WTC11 (cell line): ENCODE data around the gene MTMR3. TPM values are rescaled to one million over a fixed set of nuclear protein-coding genes. Genes with fewer than 3 reads are reported as not detected.
"Not testable (repeated sequence)": the region's sequence is repeated elsewhere in the genome, so short reads cannot be mapped to it uniquely, and the experiment has no call there.

Experiments
- ATAC-seq: fragments of 200-7000 bp; cut with Tn5 transposase; 2 replicates; pipeline ENCODE4 v1.10.0; 2021; ENCODE audit warnings: mild to moderate bottlenecking, moderate library complexity
- CTCF ChIA-PET: fragments of 300-600 bp; sonication (Branson Sonifier 250); formaldehyde crosslinking; loops from one replicate; lab custom pipeline; 2021; ENCODE audit warnings: antibody characterized with exemption; lab: Charles Lee
- POLR2A ChIA-PET: fragments of 350-600 bp; sonication (Branson Sonifier 250); formaldehyde crosslinking; loops from one replicate; lab custom pipeline; 2021; ENCODE audit warnings: antibody characterized with exemption; lab: Charles Lee
- DNase-seq: peaks from one replicate; pipeline ENCODE4 v3.0.0; 2021; ENCODE audit warnings: low spot score
- H3K27ac Mint-ChIP-seq: 2 replicates; pipeline ENCODE4 v1.8.0; 2021; ENCODE audit warnings: mixed read lengths
- H3K27me3 Mint-ChIP-seq: 2 replicates; pipeline ENCODE4 v1.8.0; 2021; ENCODE audit warnings: low read depth, mild to moderate bottlenecking, moderate library complexity, mixed read lengths
- H3K36me3 Mint-ChIP-seq: 2 replicates; pipeline ENCODE4 v1.8.0; 2021; ENCODE audit warnings: mixed read lengths
- H3K4me1 Mint-ChIP-seq: 2 replicates; pipeline ENCODE4 v1.8.0; 2022; ENCODE audit warnings: mixed read lengths
- H3K4me3 Mint-ChIP-seq: 2 replicates; pipeline ENCODE4 v1.8.0; 2021; ENCODE audit warnings: mild to moderate bottlenecking, moderate library complexity, mixed read lengths
- H3K9me3 Mint-ChIP-seq: 2 replicates; pipeline ENCODE4 v1.8.0; 2021; ENCODE audit warnings: mixed read lengths
- AFF4 ChIP-seq: sonication (generic); formaldehyde crosslinking; IDR thresholded peaks from 2 replicates; pipeline ENCODE4 v1.8.1; 2023; ENCODE audit warnings: mild to moderate bottlenecking, missing genetic modification reagents, borderline replicate concordance
- ARID4B ChIP-seq: sonication (generic); formaldehyde crosslinking; IDR thresholded peaks from 2 replicates; pipeline ENCODE4 v1.8.0; 2023; ENCODE audit warnings: missing genetic modification reagents, mild to moderate bottlenecking, borderline replicate concordance
- ATF1 ChIP-seq: sonication (generic); formaldehyde crosslinking; IDR thresholded peaks from 2 replicates; pipeline ENCODE4 v1.8.1; 2023; ENCODE audit warnings: mild to moderate bottlenecking, moderate library complexity, missing genetic modification reagents
- E2F1 ChIP-seq: sonication (generic); formaldehyde crosslinking; IDR thresholded peaks from 2 replicates; pipeline ENCODE4 v1.8.0; 2022; ENCODE audit warnings: mild to moderate bottlenecking, missing genetic modification reagents
- ELF4 ChIP-seq: sonication (generic); formaldehyde crosslinking; IDR thresholded peaks from 2 replicates; pipeline ENCODE4 v1.8.1; 2022; ENCODE audit warnings: low read depth, mild to moderate bottlenecking, moderate library complexity, missing genetic modification reagents
- ESRRA ChIP-seq: sonication (generic); formaldehyde crosslinking; IDR thresholded peaks from 2 replicates; pipeline ENCODE4 v1.8.1; 2022; ENCODE audit warnings: mild to moderate bottlenecking, missing genetic modification reagents, borderline replicate concordance
- FOXK1 ChIP-seq: sonication (generic); formaldehyde crosslinking; IDR thresholded peaks from 2 replicates; pipeline ENCODE4 v1.8.0; 2022; ENCODE audit warnings: mild to moderate bottlenecking, moderate library complexity, missing genetic modification reagents
- FOXP1 ChIP-seq: sonication (generic); formaldehyde crosslinking; IDR thresholded peaks from 2 replicates; pipeline ENCODE4 v1.8.0; 2022; ENCODE audit warnings: missing genetic modification reagents, mild to moderate bottlenecking, moderate library complexity, borderline replicate concordance
- GABPB1 ChIP-seq: sonication (generic); formaldehyde crosslinking; IDR thresholded peaks from 2 replicates; pipeline ENCODE4 v1.8.1; 2023; ENCODE audit warnings: mild to moderate bottlenecking, missing genetic modification reagents
- GRHL2 ChIP-seq: fragments of 250-450 bp; sonication (Bioruptor Pico); IDR thresholded peaks from 2 replicates; pipeline ENCODE4 v1.8.0; 2022; ENCODE audit warnings: mild to moderate bottlenecking, moderate library complexity; ENCODE audit not compliant: insufficient replicate concordance, severe bottlenecking
- HMGXB4 ChIP-seq: sonication (generic); formaldehyde crosslinking; IDR thresholded peaks from 2 replicates; pipeline ENCODE4 v1.8.1; 2023; ENCODE audit warnings: mild to moderate bottlenecking, moderate library complexity, missing genetic modification reagents
- JUN ChIP-seq: sonication (generic); formaldehyde crosslinking; IDR thresholded peaks from 2 replicates; pipeline ENCODE4 v1.8.0; 2023; ENCODE audit warnings: mild to moderate bottlenecking, missing genetic modification reagents
- MAX ChIP-seq: sonication (generic); formaldehyde crosslinking; IDR thresholded peaks from 2 replicates; pipeline ENCODE4 v1.8.0; 2022; ENCODE audit warnings: mild to moderate bottlenecking, missing genetic modification reagents
- NFYB ChIP-seq: sonication (generic); formaldehyde crosslinking; conservative IDR thresholded peaks from 2 replicates; pipeline ENCODE4 v1.8.0; 2022; ENCODE audit warnings: low read depth, missing genetic modification reagents
- TCF7 ChIP-seq: sonication (generic); formaldehyde crosslinking; IDR thresholded peaks from 2 replicates; pipeline ENCODE4 v1.8.0; 2022; ENCODE audit warnings: mild to moderate bottlenecking, low read depth, missing genetic modification reagents, moderate library complexity
- ZNF232 ChIP-seq: sonication (generic); formaldehyde crosslinking; IDR thresholded peaks from 2 replicates; pipeline ENCODE4 v1.8.0; 2022; ENCODE audit warnings: mild to moderate bottlenecking, missing genetic modification reagents
- ZNF317 ChIP-seq: sonication (generic); formaldehyde crosslinking; IDR thresholded peaks from 2 replicates; pipeline ENCODE4 v1.8.1; 2023; ENCODE audit warnings: low read depth, mild to moderate bottlenecking, moderate library complexity, missing genetic modification reagents, borderline replicate concordance
- total RNA-seq: library from RNA; stranded (reverse); gene quantifications from 3 replicates; pipeline ENCODE4 v1.2.3, GENCODE V29; 2021

MTMR3 gene
- total RNA-seq, 1 experiment from 2014 or later: 19.2 TPM

- TF ChIP-seq ESRRA (CRISPR knock-in tag) (no peak), E2F1 (CRISPR knock-in tag) (no peak), GRHL2 (CRISPR knock-in tag) (no peak), FOXK1 (CRISPR knock-in tag) (no peak), AFF4 (CRISPR knock-in tag) (no peak)
Observed at GRCh38 chr22:30057375-30057774, 174.4 kb downstream of the MTMR3 start (continued).

GRCh38 chr22:30059346-30060020 lies 176.5 kb downstream of the MTMR3 start:
- CTCF ChIA-PET, H3K4me3 Mint-ChIP-seq, H3K4me1 Mint-ChIP-seq, ATAC-seq, DNase-seq, H3K27ac Mint-ChIP-seq, POLR2A ChIA-PET, H3K27me3 Mint-ChIP-seq: not testable (repeated sequence)
- Mint-ChIP-seq H3K9me3 (peaks cover 30% of the 10 kb centered on the region), H3K36me3 (peaks cover 16% of the 10 kb centered on the region)

- DNase-seq, ATAC-seq, H3K27me3 Mint-ChIP-seq, H3K27ac Mint-ChIP-seq, POLR2A ChIA-PET, H3K4me3 Mint-ChIP-seq, H3K4me1 Mint-ChIP-seq: not testable (repeated sequence)
- Mint-ChIP-seq H3K36me3 (peaks cover 21% of the 10 kb centered on the region), H3K9me3 (peaks cover 41% of the 10 kb centered on the region)
- CTCF ChIA-PET: interaction anchor here (0.7 kb wide), 1 partner anchor 117 kb away, joined by 3 read pairs; no protein-coding TSS in a partner anchor
Observed at GRCh38 chr22:30061094-30061493, 178.1 kb downstream of the MTMR3 start.

GRCh38 chr22:30062259-30062658 lies 179.3 kb downstream of the MTMR3 start:
- no peak overlapping the region for H3K27ac Mint-ChIP-seq
- POLR2A ChIA-PET: no interaction called here
- ATAC-seq (no peak), DNase-seq (no peak)
- H3K27me3 Mint-ChIP-seq: peaks cover 4% of the 10 kb centered on the region; the same call in 1 of the 2 replicates
- CTCF ChIA-PET: no interaction called here
- no peaks in the 10 kb centered on the region for H3K4me1 Mint-ChIP-seq
- H3K4me3 Mint-ChIP-seq: no peak overlapping the region
- peaks cover 37% of the 10 kb centered on the region for H3K9me3 Mint-ChIP-seq
- peaks cover 21% of the 10 kb centered on the region for H3K36me3 Mint-ChIP-seq
- TF ChIP-seq HMGXB4 (CRISPR knock-in tag): no peak
- TF ChIP-seq TCF7 (CRISPR knock-in tag): no peak
- no peak for TF ChIP-seq JUN (CRISPR knock-in tag)
- no peak for TF ChIP-seq ZNF317 (CRISPR knock-in tag)
- no peak for TF ChIP-seq GABPB1 (CRISPR knock-in tag)
- no peak for TF ChIP-seq MAX (CRISPR knock-in tag)
- TF ChIP-seq NFYB (CRISPR knock-in tag): no peak
- no peak for TF ChIP-seq ATF1 (CRISPR knock-in tag)
- TF ChIP-seq ELF4 (CRISPR knock-in tag): no peak
- no peak for TF ChIP-seq FOXP1
- no peak for TF ChIP-seq ZNF232 (CRISPR knock-in tag)
- TF ChIP-seq ARID4B (CRISPR knock-in tag): no peak
